ENCODE results near the gene MANSC4.

DNA sequence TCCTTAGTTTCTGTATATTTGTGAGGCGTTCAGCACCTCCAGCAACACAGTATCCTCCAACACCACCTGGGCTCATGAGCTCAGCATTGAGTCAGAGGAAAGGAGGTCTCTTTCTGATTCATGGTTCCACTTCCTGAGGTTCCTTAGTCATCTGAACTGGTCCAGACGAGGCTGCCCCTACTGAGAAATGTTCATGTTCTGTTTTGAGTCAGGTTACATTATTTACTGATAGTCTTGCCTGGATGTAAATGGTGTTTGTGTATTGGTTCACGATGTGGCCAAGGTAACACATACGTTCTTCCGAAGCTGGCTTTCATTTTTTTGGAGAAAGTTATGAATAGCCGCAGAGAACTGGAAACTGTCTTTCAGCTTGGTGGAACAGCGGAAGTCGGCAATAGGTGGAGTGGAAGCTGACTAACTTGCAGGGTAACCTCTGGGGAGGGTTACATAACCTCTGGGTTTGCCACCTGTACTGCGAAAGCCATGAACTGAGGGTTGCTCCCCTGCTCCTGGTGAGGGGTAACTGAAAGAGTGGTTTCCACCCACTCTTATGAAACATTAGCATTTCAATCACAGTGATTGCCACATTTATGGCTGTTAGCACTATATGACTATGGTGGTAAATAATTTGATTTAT lies 42.2 kb upstream of the MANSC4 start:
- TF ChIP-seq, protein P1, sequence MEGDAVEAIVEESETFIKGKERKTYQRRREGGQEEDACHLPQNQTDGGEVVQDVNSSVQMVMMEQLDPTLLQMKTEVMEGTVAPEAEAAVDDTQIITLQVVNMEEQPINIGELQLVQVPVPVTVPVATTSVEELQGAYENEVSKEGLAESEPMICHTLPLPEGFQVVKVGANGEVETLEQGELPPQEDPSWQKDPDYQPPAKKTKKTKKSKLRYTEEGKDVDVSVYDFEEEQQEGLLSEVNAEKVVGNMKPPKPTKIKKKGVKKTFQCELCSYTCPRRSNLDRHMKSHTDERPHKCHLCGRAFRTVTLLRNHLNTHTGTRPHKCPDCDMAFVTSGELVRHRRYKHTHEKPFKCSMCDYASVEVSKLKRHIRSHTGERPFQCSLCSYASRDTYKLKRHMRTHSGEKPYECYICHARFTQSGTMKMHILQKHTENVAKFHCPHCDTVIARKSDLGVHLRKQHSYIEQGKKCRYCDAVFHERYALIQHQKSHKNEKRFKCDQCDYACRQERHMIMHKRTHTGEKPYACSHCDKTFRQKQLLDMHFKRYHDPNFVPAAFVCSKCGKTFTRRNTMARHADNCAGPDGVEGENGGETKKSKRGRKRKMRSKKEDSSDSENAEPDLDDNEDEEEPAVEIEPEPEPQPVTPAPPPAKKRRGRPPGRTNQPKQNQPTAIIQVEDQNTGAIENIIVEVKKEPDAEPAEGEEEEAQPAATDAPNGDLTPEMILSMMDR (IDR thresholded peaks at IDR 0.05) = no peak
- TF ChIP-seq, protein P2, sequence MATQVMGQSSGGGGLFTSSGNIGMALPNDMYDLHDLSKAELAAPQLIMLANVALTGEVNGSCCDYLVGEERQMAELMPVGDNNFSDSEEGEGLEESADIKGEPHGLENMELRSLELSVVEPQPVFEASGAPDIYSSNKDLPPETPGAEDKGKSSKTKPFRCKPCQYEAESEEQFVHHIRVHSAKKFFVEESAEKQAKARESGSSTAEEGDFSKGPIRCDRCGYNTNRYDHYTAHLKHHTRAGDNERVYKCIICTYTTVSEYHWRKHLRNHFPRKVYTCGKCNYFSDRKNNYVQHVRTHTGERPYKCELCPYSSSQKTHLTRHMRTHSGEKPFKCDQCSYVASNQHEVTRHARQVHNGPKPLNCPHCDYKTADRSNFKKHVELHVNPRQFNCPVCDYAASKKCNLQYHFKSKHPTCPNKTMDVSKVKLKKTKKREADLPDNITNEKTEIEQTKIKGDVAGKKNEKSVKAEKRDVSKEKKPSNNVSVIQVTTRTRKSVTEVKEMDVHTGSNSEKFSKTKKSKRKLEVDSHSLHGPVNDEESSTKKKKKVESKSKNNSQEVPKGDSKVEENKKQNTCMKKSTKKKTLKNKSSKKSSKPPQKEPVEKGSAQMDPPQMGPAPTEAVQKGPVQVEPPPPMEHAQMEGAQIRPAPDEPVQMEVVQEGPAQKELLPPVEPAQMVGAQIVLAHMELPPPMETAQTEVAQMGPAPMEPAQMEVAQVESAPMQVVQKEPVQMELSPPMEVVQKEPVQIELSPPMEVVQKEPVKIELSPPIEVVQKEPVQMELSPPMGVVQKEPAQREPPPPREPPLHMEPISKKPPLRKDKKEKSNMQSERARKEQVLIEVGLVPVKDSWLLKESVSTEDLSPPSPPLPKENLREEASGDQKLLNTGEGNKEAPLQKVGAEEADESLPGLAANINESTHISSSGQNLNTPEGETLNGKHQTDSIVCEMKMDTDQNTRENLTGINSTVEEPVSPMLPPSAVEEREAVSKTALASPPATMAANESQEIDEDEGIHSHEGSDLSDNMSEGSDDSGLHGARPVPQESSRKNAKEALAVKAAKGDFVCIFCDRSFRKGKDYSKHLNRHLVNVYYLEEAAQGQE (IDR thresholded peaks at IDR 0.05; ENCODE audit: insufficient read depth in 1 of 2, low read depth in 2 of 2, low read length in 1 of 2) = no peak
- TF ChIP-seq POLR2AphosphoS5 (IDR thresholded peaks at IDR 0.05; ENCODE audit: low read depth, low read length) = no peak
- TF ChIP-seq SIN3A (IDR thresholded peaks at IDR 0.05; ENCODE audit: borderline replicate concordance, insufficient read depth, low read depth, low read length) = no peak
